K562 (cell line): ENCODE results near the gene VRK1. TPM values are rescaled to one million over a fixed set of nuclear protein-coding genes. Genes with fewer than 3 reads are reported as not detected.
A peak's percentile ranks its signal among the peaks of the same experiment; 100 is the strongest.

Source experiments
- E2F1 ChIP-seq: sonication (generic); formaldehyde crosslinking; IDR thresholded peaks from 2 replicates; pipeline ENCODE4 v1.8.1; 2023; ENCODE audit warnings: mild to moderate bottlenecking, missing genetic modification reagents, moderate library complexity
- EP400 ChIP-seq: fragments of 450-650 bp; IDR thresholded peaks from 2 replicates; pipeline ENCODE4 v1.6.1; 2017; ENCODE audit warnings: antibody characterized with exemption, mild to moderate bottlenecking, moderate library complexity
- ETV5 ChIP-seq: sonication (generic); formaldehyde crosslinking; IDR thresholded peaks from 2 replicates; pipeline ENCODE4 v1.4.0; 2020; ENCODE audit warnings: low read depth, mild to moderate bottlenecking, missing genetic modification reagents
- GABPA ChIP-seq: fragments of 200-800 bp; sonication (Bioruptor generic); conservative IDR thresholded peaks from 2 replicates; pipeline ENCODE4 v1.6.1; 2016; ENCODE audit warnings: low read depth, missing genetic modification characterization, missing compliant biosample characterization
- HMGN3 ChIP-seq: IDR thresholded peaks from 2 replicates; pipeline ENCODE4 v1.6.1; 2011; ENCODE audit warnings: borderline replicate concordance, low read depth, mild to moderate bottlenecking, mixed read lengths, low read length; ENCODE audit not compliant: insufficient read length; ENCODE audit errors: extremely low read depth
- HNRNPH1 ChIP-seq: fragments of 200-400 bp; formaldehyde crosslinking; optimal IDR thresholded peaks from 2 replicates; pipeline ENCODE3; 2017; ENCODE audit warnings: low read depth, mild to moderate bottlenecking, low read length, moderate library complexity
- KDM5B ChIP-seq: fragments of 200-600 bp; sonication (generic); IDR thresholded peaks from 2 replicates; pipeline ENCODE4 v1.6.1; 2012; ENCODE audit warnings: low read depth, mild to moderate bottlenecking, moderate library complexity, low read length, control low read depth, inconsistent platforms; ENCODE audit not compliant: insufficient replicate concordance
- MNT ChIP-seq, 2 experiments: fragments of 450-650 bp; conservative IDR thresholded peaks; 2 replicates each; pipeline ENCODE4 v1.6.1; 2017; ENCODE audit warnings: mild to moderate bottlenecking in 2 of 2, moderate library complexity in 2 of 2
- NR3C1 ChIP-seq: sonication (generic); formaldehyde crosslinking; IDR thresholded peaks from 2 replicates; pipeline ENCODE4 v1.8.1; 2022; ENCODE audit warnings: missing genetic modification reagents
- NR4A1 ChIP-seq, 2 experiments: fragments of 250-450 bp in 1 of 2; fragments of 450-650 bp in 1 of 2; sonication (Bioruptor Pico) in 1 of 2; IDR thresholded peaks; 2 replicates each; pipeline versions ENCODE4 v1.4.0 to v1.6.1; 2016 to 2020; ENCODE audit warnings: mild to moderate bottlenecking in 2 of 2, missing compliant biosample characterization in 1 of 2, missing genetic modification characterization in 1 of 2, moderate library complexity in 1 of 2
- RBM15 ChIP-seq: fragments of 200-400 bp; formaldehyde crosslinking; IDR thresholded peaks from 2 replicates; pipeline ENCODE4 v1.6.1; 2018; ENCODE audit warnings: mild to moderate bottlenecking, low read length, moderate library complexity; ENCODE audit not compliant: insufficient read depth
- REST ChIP-seq, 2 experiments: fragments of 450-650 bp; formaldehyde crosslinking in 1 of 2; IDR thresholded peaks; 2 replicates each; pipeline versions ENCODE4 v1.4.0 to v1.6.1; 2014 to 2020; ENCODE audit warnings: mild to moderate bottlenecking in 2 of 2, borderline replicate concordance in 1 of 2, low read depth in 1 of 2
- ZKSCAN3 ChIP-seq: fragments of 250-450 bp; sonication (Bioruptor Pico); IDR thresholded peaks from 2 replicates; pipeline ENCODE4 v1.4.0; 2020
- ZKSCAN8 ChIP-seq: fragments of 200-800 bp; sonication (Bioruptor generic); IDR thresholded peaks from 2 replicates; pipeline ENCODE4 v1.6.1; 2016; ENCODE audit warnings: missing genetic modification characterization, missing compliant biosample characterization
- polyA plus RNA-seq, 8 experiments: library from polyadenylated mRNA; depleted of rRNA in 4 of 8; stranded (reverse) in 5 of 8; unstranded in 3 of 8; fragments of >200 nt; fragmentation: Nextera tagmentation in 2 of 8; fragmentation: Illumina TruSeq in 1 of 8; extraction: Ambion mirVana in 2 of 8; extraction: Trizol in 1 of 8; gene quantifications; 2 replicates each; pipeline versions ENCODE4 v1.2.1 to v1.2.3, GENCODE V29; 2011 to 2014; ENCODE audit warnings: inconsistent platforms in 1 of 8, missing spikeins in 1 of 8
- total RNA-seq, 7 experiments: library from RNA; depleted of rRNA in 6 of 7; stranded (reverse); fragments of >200 nt in 6 of 7; fragmentation: Illumina TruSeq in 2 of 7; extraction: Trizol in 2 of 7; gene quantifications; 2 replicates each; pipeline versions ENCODE4 v1.2.1 to v1.2.3, GENCODE V29; 2011 to 2021; ENCODE audit warnings: low replicate concordance in 1 of 7

The VRK1 gene
- total and polyA plus RNA-seq, 9 of the 15 experiments (the other 6 are each of a cell fraction or from before 2014, with no cell fraction given), result 83.6 to 177 (median 116) TPM

GRCh38 chr14:96797582-96798349, 584 bp downstream of the VRK1 start (continued):
- TF ChIP-seq REST (IDR thresholded peaks at IDR 0.05; ENCODE audit: borderline replicate concordance) (peak; percentile 57; the same call in 1 of the 2 replicates), REST (CRISPR knock-in tag; IDR thresholded peaks at IDR 0.05; ENCODE audit: low read depth) (no peak), ETV5 (CRISPR knock-in tag) (0 out of 2 replicates have a peak, but pooled peaks have one; percentile 21), HMGN3 (peak; percentile 21), MNT (conservative IDR thresholded peaks at IDR 0.05) (peak in 1 of 2 experiments; percentile 20; a peak in 2 of 4 replicates), E2F1 (CRISPR knock-in tag) (no peak), GABPA (peak; percentile 43; the same call in 1 of the 2 replicates), ZKSCAN3 (CRISPR knock-in tag) (no peak), NR4A1 (CRISPR knock-in tag; IDR thresholded peaks at IDR 0.05) (no peak), NR4A1 (tag; IDR thresholded peaks at IDR 0.05) (no peak), ZKSCAN8 (no peak), EP400 (peak; percentile 34; the same call in 1 of the 2 replicates), KDM5B (peak; percentile 39), RBM15 (no peak), NR3C1 (CRISPR knock-in tag) (0 out of 2 replicates have a peak, but pooled peaks have one; percentile 30), HNRNPH1 (no peak)
